Activated naive CD8-positive, alpha-beta T cell (primary cell): ENCODE results near the gene ZNF354C.

Experiments used
- H3K27ac Mint-ChIP-seq: one replicate; pipeline ENCODE4 v1.8.0; 2021; ENCODE audit warnings: mixed read lengths
- H3K27me3 Mint-ChIP-seq: one replicate; pipeline ENCODE4 v1.8.0; 2021; ENCODE audit warnings: mixed read lengths
- H3K36me3 Mint-ChIP-seq: one replicate; pipeline ENCODE4 v1.8.0; 2021; ENCODE audit warnings: mixed read lengths
- H3K4me1 Mint-ChIP-seq: one replicate; pipeline ENCODE4 v1.8.0; 2021; ENCODE audit warnings: low read depth, mixed read lengths
- H3K4me3 Mint-ChIP-seq: one replicate; pipeline ENCODE4 v1.8.0; 2021; ENCODE audit warnings: mild to moderate bottlenecking, mixed read lengths
- H3K9me3 Mint-ChIP-seq: one replicate; pipeline ENCODE4 v1.8.0; 2021; ENCODE audit warnings: low read depth, mixed read lengths

Gene ZNF354C

GRCh38 chr5:179120951-179121666, 60.9 kb downstream of the ZNF354C start:
- no peak overlapping the region for H3K27ac Mint-ChIP-seq
- H3K27me3 Mint-ChIP-seq, result no peaks in the 10 kb centered on the region
- no peaks in the 10 kb centered on the region for H3K36me3 Mint-ChIP-seq
- no peaks in the 10 kb centered on the region for H3K9me3 Mint-ChIP-seq
- H3K4me1 Mint-ChIP-seq, result no peaks in the 10 kb centered on the region
- no peak overlapping the region for H3K4me3 Mint-ChIP-seq

- Mint-ChIP-seq H3K27me3 (no peaks in the 10 kb centered on the region), H3K36me3 (no peaks in the 10 kb centered on the region), H3K9me3 (no peaks in the 10 kb centered on the region), H3K27ac (no peak overlapping the region), H3K4me3 (no peak overlapping the region), H3K4me1 (no peaks in the 10 kb centered on the region)
Observed at GRCh38 chr5:179121667-179122111, 61.5 kb downstream of the ZNF354C start.

GRCh38 chr5:179122411-179123108, 62.4 kb downstream of the ZNF354C start:
- Mint-ChIP-seq H3K27me3 (no peaks in the 10 kb centered on the region), H3K4me3 (no peak overlapping the region), H3K36me3 (no peaks in the 10 kb centered on the region), H3K27ac (no peak overlapping the region), H3K4me1 (no peaks in the 10 kb centered on the region), H3K9me3 (no peaks in the 10 kb centered on the region)

DNA sequence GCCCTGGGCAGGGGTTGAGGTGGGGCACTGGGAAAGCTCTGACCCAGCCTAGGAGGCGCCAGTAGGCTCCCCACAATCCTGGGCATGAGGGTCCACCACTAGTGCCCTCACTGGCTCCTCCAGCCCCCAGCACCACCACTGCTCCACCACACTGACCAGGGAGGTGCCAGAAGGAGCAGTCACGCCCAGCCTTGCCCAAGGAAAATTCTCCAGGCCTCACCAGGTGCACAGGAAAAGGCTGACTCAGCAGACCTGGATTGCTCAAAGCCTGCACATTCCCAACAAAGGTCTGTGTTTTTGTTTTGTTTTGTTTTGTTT, 62.9 kb downstream of the ZNF354C start:
- no peak overlapping the region for H3K4me3 Mint-ChIP-seq
- H3K27ac Mint-ChIP-seq, result no peak overlapping the region
- no peaks in the 10 kb centered on the region for H3K4me1 Mint-ChIP-seq
- no peaks in the 10 kb centered on the region for H3K27me3 Mint-ChIP-seq
- H3K9me3 Mint-ChIP-seq, result no peaks in the 10 kb centered on the region
- no peaks in the 10 kb centered on the region for H3K36me3 Mint-ChIP-seq

DNA sequence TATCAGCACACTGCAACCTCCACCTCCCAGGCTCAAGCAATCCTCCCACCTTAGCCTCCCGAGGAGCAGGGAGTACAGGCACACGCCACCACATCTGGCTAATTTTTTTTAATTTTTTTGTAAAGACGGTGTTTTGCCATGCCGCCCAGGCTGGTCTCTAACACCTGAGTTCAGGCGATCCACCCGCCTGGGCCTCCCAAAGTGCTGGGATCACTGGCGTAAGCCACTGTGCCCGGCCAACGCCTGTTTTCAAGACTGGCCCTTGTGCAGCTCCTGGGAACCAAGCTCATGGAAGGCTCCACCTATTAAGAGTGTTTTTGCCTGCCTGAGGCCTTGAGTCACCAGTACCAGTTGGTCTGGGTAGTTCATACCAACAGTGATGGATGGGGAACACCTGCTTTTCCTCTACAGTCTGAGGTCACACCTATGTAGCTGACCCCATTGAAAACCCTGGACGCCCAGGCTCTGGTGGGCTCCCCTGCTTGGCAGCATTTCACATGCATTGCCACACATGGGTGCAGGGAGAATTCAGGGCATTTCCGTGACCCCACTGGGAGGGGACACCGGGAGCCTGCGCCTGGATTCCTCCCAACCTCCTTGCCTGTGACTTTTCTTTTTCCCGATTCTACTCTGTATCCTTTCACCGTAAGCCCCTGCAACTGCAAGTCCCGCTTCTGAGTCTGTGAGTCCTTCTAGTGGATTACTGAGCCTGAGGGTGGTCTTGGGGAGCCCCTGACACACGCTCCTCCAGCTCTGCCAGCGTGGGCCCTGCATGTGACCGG, 63.5 kb downstream of the ZNF354C start:
- no peaks in the 10 kb centered on the region for H3K27me3 Mint-ChIP-seq
- H3K36me3 Mint-ChIP-seq, result no peaks in the 10 kb centered on the region
- no peaks in the 10 kb centered on the region for H3K9me3 Mint-ChIP-seq
- H3K27ac Mint-ChIP-seq, result no peak overlapping the region
- no peak overlapping the region for H3K4me3 Mint-ChIP-seq
- no peaks in the 10 kb centered on the region for H3K4me1 Mint-ChIP-seq

DNA sequence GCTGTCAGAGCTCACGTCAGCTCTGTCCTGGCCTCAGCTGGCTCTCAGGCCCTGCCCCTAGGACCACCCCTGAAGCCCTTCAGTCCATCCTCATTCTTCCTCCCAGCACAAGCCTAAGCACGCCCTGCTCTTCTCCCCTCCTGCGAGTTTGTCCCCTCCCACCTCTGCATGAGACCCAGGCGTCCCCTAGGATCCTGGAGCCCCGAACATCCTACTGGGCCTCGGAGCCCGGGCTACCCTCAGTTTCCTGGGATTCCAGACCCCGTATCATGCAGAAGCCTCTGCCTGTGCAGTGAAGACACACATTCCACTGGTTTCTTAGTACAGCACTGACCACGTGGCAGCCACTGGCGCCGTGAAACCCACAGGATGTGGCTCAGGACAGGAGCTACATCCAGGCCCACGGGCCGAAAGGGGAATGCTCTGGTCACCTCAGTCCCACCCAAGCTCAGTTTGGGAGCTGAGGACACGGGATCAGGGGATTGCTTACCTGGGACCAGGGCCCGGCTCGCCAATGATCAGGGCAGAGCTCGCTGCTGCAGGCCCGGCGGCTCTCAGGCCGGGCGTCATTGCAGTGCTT, 64.2 kb downstream of the ZNF354C start:
- no peaks in the 10 kb centered on the region for H3K4me1 Mint-ChIP-seq
- H3K27me3 Mint-ChIP-seq, result no peaks in the 10 kb centered on the region
- H3K27ac Mint-ChIP-seq, result no peak overlapping the region
- no peaks in the 10 kb centered on the region for H3K9me3 Mint-ChIP-seq
- H3K4me3 Mint-ChIP-seq, result no peak overlapping the region
- H3K36me3 Mint-ChIP-seq, result no peaks in the 10 kb centered on the region

- Mint-ChIP-seq H3K27ac (no peak overlapping the region), H3K9me3 (no peaks in the 10 kb centered on the region), H3K4me1 (no peaks in the 10 kb centered on the region), H3K27me3 (no peaks in the 10 kb centered on the region), H3K36me3 (no peaks in the 10 kb centered on the region), H3K4me3 (no peak overlapping the region)
Observed at GRCh38 chr5:179124853-179125788, 64.9 kb downstream of the ZNF354C start.

- no peaks in the 10 kb centered on the region for H3K9me3 Mint-ChIP-seq
- no peak overlapping the region for H3K4me3 Mint-ChIP-seq
- no peak overlapping the region for H3K27ac Mint-ChIP-seq
- no peaks in the 10 kb centered on the region for H3K36me3 Mint-ChIP-seq
- H3K4me1 Mint-ChIP-seq, result no peaks in the 10 kb centered on the region
- H3K27me3 Mint-ChIP-seq, result no peaks in the 10 kb centered on the region
Observed at GRCh38 chr5:179125789-179126505, 65.8 kb downstream of the ZNF354C start.

DNA sequence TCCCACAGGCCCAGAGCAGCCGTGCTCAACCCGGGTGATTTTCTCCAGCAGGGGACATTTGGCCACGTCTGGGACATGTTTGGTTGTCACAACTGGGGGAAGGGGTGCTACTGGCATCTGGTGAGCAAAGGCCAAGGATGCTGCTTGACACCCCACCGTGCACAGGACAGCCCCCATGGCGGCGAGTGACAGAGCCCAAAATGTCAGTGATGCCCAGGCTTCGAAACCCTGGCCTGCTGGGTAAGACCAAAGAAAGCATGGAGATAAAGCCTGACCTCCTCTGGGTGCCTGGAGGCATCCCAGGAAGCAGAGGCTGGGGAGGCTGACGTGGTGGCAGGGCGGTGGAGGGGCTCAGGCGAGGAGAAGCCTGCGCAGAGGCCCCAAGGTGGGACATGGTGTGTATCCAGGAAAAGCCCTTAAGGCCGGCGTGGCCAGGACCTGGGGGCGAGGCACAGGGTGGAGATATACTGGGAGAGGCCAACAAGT, 66.4 kb downstream of the ZNF354C start:
- Mint-ChIP-seq H3K4me1 (no peaks in the 10 kb centered on the region), H3K27ac (no peak overlapping the region), H3K9me3 (no peaks in the 10 kb centered on the region), H3K36me3 (no peaks in the 10 kb centered on the region), H3K27me3 (no peaks in the 10 kb centered on the region), H3K4me3 (no peak overlapping the region)

DNA sequence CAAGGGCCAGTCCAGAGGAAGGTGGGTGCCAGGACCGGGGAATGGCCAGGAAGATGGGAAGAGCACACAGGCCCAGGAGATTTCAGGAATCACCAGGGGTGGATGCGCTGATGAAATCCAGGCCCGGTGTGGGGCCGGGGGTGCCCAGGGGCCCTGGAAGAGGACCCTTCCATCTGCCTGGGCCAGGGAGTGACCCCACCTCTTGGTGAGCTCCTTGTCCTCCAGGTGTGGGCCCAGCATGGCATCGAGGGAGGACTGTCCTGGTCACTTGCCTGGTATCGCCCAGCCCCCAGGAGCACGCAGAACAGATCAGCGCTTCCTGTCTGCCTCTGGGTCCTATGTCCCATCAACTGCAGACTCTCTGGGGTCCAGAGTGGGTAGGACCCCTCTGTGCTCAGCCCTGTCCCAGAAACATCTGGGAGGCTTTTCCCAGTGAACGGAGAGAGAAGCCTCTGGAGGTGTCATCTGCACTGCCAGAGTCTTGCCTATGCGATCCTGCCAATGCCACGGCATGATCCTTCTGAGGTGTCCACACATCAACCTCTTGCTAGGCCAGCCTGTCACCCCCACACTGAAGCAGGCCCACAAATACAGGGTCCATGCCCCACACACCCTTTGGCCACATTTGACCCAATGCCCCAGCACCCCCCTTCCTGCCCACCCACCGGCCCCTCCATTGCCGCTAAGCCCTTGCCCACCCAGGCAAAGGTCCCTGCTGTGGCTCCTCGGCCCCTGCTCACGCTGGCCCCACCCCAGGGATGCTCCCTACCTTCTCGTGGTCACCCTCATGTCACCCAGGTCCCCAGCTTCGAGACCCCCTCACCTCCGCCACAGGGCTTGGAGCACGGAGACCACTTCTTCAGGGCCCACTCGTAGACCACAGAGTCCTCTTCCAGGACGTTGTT, 67.2 kb downstream of the ZNF354C start:
- H3K4me3 Mint-ChIP-seq, result no peak overlapping the region
- no peak overlapping the region for H3K27ac Mint-ChIP-seq
- no peaks in the 10 kb centered on the region for H3K9me3 Mint-ChIP-seq
- H3K27me3 Mint-ChIP-seq, result no peaks in the 10 kb centered on the region
- no peaks in the 10 kb centered on the region for H3K36me3 Mint-ChIP-seq
- H3K4me1 Mint-ChIP-seq, result no peaks in the 10 kb centered on the region

- H3K4me1 Mint-ChIP-seq, result no peaks in the 10 kb centered on the region
- H3K27ac Mint-ChIP-seq, result no peak overlapping the region
- no peaks in the 10 kb centered on the region for H3K36me3 Mint-ChIP-seq
- H3K4me3 Mint-ChIP-seq, result no peak overlapping the region
- no peaks in the 10 kb centered on the region for H3K9me3 Mint-ChIP-seq
- no peaks in the 10 kb centered on the region for H3K27me3 Mint-ChIP-seq
Observed at GRCh38 chr5:179128041-179128365, 67.8 kb downstream of the ZNF354C start.

DNA sequence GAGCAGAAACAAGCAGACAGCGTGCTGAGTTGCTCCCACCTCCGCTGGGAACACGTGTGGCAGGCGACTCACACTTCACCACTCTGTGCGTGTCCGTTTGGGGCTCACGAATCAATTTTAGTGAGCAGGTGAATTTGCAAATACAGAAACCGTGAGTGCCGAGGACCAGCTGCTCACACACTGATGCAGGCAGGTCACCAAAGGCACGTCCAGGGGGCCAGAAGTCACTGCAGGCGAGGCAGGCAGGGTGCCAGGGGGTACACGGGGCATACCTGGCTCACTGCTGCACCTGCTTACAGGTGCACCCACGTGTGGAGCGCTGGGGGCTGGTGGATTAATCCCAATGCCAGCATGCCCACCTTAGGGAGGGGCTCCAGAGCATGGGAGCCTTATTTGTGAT, 68.8 kb downstream of the ZNF354C start:
- H3K27me3 Mint-ChIP-seq, result no peaks in the 10 kb centered on the region
- H3K27ac Mint-ChIP-seq, result no peak overlapping the region
- H3K36me3 Mint-ChIP-seq, result no peaks in the 10 kb centered on the region
- no peak overlapping the region for H3K4me3 Mint-ChIP-seq
- H3K4me1 Mint-ChIP-seq, result no peaks in the 10 kb centered on the region
- H3K9me3 Mint-ChIP-seq, result no peaks in the 10 kb centered on the region

DNA sequence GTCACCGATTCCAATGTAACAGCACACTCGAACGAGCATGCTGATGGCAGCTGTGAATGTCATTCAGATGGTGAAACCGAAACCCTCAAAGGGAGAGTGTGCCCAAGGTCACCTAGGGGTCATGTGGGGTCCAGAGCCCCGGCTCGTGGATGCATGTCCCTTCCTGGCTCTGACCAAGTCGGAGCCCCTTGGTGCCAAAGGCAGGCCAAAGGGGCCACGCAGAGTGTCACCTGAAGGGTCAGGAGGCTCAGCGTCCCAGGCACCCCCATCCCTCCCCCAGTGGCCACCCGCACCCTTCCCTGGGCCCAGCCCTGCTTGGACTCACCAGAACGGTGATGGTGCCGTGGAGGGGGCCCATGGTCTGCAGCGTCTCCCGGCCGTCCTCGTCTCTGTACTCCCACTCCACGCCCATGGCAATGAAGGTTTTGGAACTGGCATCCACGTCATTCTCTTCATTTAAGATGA, 69.5 kb downstream of the ZNF354C start:
- H3K4me1 Mint-ChIP-seq, result no peaks in the 10 kb centered on the region
- H3K36me3 Mint-ChIP-seq, result no peaks in the 10 kb centered on the region
- H3K27ac Mint-ChIP-seq, result no peak overlapping the region

More for the DNA sequence above, 69.5 kb downstream of the ZNF354C start:
- H3K27me3 Mint-ChIP-seq, result no peaks in the 10 kb centered on the region
- H3K9me3 Mint-ChIP-seq, result no peaks in the 10 kb centered on the region
- H3K4me3 Mint-ChIP-seq, result no peak overlapping the region
